ENCODE results near the gene CHP1.

DNA sequence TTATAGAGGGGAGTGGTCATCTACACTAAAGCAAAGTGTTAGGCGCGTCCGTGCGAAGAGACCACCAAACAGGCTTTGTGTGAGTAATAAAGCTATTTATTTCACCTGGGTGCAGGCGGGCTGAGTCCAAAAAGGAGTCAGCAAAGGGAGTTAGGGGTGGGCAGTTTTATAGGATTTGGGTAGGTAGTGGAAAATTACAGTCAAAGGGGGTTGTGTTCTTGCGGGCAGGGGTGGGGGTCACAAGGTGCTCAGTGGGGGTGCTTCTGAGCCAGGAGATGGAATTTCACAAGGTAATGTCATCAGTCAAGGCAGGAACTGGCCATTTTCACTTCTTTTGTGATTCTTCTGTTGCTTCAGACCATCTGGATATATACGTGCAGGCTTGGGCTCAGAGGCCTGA, 54.2 kb downstream of the CHP1 start:
- TF ChIP-seq CREB1 (CRISPR knock-in tag; IDR thresholded peaks at IDR 0.05) (no peak), NFYB (CRISPR knock-in tag; conservative IDR thresholded peaks at IDR 0.05; ENCODE audit: low read depth) (no peak), RELA (CRISPR knock-in tag; IDR thresholded peaks at IDR 0.05; ENCODE audit: borderline replicate concordance) (no peak), KAT7 (CRISPR knock-in tag; IDR thresholded peaks at IDR 0.05; ENCODE audit: borderline replicate concordance) (no peak)
- TF ChIP-seq, protein P1, sequence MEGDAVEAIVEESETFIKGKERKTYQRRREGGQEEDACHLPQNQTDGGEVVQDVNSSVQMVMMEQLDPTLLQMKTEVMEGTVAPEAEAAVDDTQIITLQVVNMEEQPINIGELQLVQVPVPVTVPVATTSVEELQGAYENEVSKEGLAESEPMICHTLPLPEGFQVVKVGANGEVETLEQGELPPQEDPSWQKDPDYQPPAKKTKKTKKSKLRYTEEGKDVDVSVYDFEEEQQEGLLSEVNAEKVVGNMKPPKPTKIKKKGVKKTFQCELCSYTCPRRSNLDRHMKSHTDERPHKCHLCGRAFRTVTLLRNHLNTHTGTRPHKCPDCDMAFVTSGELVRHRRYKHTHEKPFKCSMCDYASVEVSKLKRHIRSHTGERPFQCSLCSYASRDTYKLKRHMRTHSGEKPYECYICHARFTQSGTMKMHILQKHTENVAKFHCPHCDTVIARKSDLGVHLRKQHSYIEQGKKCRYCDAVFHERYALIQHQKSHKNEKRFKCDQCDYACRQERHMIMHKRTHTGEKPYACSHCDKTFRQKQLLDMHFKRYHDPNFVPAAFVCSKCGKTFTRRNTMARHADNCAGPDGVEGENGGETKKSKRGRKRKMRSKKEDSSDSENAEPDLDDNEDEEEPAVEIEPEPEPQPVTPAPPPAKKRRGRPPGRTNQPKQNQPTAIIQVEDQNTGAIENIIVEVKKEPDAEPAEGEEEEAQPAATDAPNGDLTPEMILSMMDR (IDR thresholded peaks at IDR 0.05) = no peak
- TF ChIP-seq, protein P2, sequence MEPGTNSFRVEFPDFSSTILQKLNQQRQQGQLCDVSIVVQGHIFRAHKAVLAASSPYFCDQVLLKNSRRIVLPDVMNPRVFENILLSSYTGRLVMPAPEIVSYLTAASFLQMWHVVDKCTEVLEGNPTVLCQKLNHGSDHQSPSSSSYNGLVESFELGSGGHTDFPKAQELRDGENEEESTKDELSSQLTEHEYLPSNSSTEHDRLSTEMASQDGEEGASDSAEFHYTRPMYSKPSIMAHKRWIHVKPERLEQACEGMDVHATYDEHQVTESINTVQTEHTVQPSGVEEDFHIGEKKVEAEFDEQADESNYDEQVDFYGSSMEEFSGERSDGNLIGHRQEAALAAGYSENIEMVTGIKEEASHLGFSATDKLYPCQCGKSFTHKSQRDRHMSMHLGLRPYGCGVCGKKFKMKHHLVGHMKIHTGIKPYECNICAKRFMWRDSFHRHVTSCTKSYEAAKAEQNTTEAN (CRISPR knock-in tag; IDR thresholded peaks at IDR 0.05) = no peak
- TF ChIP-seq, protein P3, sequence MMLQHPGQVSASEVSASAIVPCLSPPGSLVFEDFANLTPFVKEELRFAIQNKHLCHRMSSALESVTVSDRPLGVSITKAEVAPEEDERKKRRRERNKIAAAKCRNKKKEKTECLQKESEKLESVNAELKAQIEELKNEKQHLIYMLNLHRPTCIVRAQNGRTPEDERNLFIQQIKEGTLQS (CRISPR knock-in tag; conservative IDR thresholded peaks at IDR 0.05) = no peak
- TF ChIP-seq, protein P4, sequence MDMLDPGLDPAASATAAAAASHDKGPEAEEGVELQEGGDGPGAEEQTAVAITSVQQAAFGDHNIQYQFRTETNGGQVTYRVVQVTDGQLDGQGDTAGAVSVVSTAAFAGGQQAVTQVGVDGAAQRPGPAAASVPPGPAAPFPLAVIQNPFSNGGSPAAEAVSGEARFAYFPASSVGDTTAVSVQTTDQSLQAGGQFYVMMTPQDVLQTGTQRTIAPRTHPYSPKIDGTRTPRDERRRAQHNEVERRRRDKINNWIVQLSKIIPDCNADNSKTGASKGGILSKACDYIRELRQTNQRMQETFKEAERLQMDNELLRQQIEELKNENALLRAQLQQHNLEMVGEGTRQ (CRISPR knock-in tag; IDR thresholded peaks at IDR 0.05) = no peak
- TF ChIP-seq, protein P5, sequence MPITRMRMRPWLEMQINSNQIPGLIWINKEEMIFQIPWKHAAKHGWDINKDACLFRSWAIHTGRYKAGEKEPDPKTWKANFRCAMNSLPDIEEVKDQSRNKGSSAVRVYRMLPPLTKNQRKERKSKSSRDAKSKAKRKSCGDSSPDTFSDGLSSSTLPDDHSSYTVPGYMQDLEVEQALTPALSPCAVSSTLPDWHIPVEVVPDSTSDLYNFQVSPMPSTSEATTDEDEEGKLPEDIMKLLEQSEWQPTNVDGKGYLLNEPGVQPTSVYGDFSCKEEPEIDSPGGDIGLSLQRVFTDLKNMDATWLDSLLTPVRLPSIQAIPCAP (CRISPR knock-in tag; IDR thresholded peaks at IDR 0.05) = no peak
- TF ChIP-seq, protein P6, sequence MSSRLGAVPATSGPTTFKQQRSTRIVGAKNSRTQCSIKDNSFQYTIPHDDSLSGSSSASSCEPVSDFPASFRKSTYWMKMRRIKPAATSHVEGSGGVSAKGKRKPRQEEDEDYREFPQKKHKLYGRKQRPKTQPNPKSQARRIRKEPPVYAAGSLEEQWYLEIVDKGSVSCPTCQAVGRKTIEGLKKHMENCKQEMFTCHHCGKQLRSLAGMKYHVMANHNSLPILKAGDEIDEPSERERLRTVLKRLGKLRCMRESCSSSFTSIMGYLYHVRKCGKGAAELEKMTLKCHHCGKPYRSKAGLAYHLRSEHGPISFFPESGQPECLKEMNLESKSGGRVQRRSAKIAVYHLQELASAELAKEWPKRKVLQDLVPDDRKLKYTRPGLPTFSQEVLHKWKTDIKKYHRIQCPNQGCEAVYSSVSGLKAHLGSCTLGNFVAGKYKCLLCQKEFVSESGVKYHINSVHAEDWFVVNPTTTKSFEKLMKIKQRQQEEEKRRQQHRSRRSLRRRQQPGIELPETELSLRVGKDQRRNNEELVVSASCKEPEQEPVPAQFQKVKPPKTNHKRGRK (CRISPR knock-in tag; IDR thresholded peaks at IDR 0.05; ENCODE audit: borderline replicate concordance) = no peak
- TF ChIP-seq, protein P7, sequence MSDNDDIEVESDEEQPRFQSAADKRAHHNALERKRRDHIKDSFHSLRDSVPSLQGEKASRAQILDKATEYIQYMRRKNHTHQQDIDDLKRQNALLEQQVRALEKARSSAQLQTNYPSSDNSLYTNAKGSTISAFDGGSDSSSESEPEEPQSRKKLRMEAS (CRISPR knock-in tag; IDR thresholded peaks at IDR 0.05) = no peak
